SHP77 treated with DMSO at 0.1 percent for 48 hours (cell line): Measurements from ENCODE around the gene ZSCAN10.

Experiments used
- DNase-seq: peaks from one replicate; lab custom pipeline; 2025; lab: John Stamatoyannopoulos, UW

Gene ZSCAN10

GRCh38 chr16:3046641-3047386 is 52.3 kb downstream of the ZSCAN10 start:
- no peak for DNase-seq

GRCh38 chr16:3045758-3046640 is 53.1 kb downstream of the ZSCAN10 start, which contains the start of gene MMP25:
Gene MMP25 (plus strand): TSS chr16:3046561. CDS start chr16:3046918, 357 bp downstream.
- DNase-seq = no peak

GRCh38 chr16:3044708-3045107 is 54.4 kb downstream of the ZSCAN10 start:
- DNase-seq = no peak

GRCh38 chr16:3042376-3042775 is 56.7 kb downstream of the ZSCAN10 start:
- DNase-seq = no peak

GRCh38 chr16:3038896-3039295 is 60.2 kb downstream of the ZSCAN10 start:
- DNase-seq = no peak
